Activated CD8-positive, alpha-beta memory T cell treated with anti-CD3 and anti-CD28 coated beads, Interleukin-2, amount 50 U/mL, for 1 hour (primary cell): ENCODE data around the gene FRMPD2.
"Not testable (repeated sequence)": the region's sequence is repeated elsewhere in the genome, so short reads cannot be mapped to it uniquely, and the experiment has no call there.

ENCODE experiments used
- DNase-seq: peaks from one replicate; pipeline ENCODE4 v3.0.0-alpha.2; 2020; ENCODE audit errors: extremely low read depth

Gene FRMPD2

GRCh38 chr10:48252354-48252650 is 22.2 kb downstream of the FRMPD2 start:
- DNase-seq: no peak

- no peak for DNase-seq
Observed at GRCh38 chr10:48251525-48252353, 22.8 kb downstream of the FRMPD2 start.

DNA sequence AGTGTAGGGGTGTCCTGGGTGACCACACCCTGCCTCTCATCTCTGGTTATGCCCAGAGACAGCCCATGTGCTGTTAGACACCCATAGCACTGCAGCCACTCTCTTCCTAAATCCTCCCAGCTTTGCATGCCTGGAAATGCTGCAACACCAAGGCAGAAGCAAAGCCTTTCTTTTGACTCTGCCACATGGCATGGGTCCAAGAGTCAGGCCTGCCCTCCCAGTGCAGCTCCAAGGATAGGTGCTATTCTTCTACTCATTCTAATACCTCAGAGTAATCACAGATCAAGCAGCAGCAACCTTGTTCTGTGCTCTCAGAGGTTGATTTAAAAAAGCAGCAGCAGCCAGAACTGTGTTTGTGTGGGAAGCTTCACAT is 23.4 kb downstream of the FRMPD2 start:
- DNase-seq: no peak

- no peak for DNase-seq
Observed at GRCh38 chr10:48249763-48250351, 24.6 kb downstream of the FRMPD2 start.

DNA sequence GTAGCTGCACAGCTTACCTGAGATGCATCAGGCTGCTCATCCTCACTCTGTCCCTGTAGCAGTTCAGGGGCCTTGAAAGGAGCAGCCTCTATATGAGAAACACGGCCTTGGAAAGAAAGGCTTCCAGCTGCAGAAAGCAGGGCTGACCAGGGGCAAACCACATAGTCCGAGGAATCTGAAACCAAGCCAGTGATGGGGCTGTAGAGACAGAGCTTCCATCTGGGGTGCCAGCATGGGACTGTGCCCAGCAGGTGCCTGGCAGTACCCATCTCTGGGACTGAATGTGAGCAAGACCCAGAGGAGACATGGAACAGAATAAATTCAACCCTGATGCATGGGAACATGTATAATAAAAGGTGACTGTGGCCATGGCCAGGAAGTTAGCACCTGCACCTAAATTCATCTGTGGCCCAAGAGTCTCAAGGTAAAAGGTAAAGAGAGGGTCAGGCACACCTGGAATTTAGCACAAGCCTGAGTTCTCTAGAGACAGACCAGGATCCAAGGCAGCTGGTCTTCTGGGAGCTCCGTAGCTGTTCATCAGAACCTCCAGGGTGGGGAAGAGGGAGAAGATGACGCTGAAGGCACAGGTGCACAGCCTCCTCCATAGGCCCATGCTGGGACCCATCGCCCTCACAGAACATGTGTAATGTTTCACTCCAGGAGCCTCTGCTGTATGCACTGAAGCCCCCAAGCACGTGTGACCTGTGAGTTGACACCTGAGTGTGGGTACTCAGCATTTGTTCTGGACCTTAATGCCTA is 25.3 kb downstream of the FRMPD2 start:
- DNase-seq: no peak

DNA sequence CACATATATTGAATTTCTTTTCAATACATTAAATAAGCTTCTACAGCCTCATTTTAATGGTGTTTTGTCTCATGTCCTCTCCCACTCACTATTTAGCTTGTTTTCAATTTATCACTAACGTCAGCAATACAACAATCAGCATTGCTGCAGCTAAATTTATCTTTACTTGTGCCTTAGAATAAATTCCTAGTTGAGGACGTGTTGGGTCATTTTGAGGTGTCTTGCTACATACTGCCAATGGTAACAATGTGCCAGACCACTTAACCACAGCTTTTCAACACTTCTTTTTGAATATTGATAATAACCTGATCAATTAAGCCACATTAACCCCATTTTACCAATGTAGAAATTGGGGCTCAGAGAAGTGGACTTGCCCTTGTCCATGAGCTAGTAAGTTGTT is 26.0 kb downstream of the FRMPD2 start:
- no peak for DNase-seq

GRCh38 chr10:48247680-48248079 is 26.8 kb downstream of the FRMPD2 start:
- DNase-seq: no peak

GRCh38 chr10:48246501-48246900 is 28.0 kb downstream of the FRMPD2 start:
- no peak for DNase-seq

DNA sequence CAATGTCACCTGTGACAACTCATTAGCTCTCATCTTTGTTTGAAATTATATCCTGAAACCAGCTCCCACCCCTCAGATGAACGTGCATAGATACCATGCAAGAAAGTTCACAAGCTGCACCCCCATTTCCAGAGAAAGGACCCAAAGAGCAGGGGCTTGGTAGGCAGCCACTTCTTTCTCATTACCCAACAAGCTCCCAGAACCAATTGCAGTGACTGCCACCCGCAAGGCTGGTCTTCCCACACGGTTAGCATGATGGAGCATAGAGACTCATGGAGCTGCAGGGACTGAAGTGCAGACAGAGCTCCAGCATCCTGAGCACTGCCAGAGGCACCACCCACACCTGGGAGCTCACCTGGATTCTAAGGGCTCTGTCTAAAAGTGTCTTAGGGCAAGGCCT is 28.5 kb downstream of the FRMPD2 start:
- no peak for DNase-seq

GRCh38 chr10:48243921-48244320 is 30.6 kb downstream of the FRMPD2 start:
- not testable (repeated sequence) for DNase-seq

DNA sequence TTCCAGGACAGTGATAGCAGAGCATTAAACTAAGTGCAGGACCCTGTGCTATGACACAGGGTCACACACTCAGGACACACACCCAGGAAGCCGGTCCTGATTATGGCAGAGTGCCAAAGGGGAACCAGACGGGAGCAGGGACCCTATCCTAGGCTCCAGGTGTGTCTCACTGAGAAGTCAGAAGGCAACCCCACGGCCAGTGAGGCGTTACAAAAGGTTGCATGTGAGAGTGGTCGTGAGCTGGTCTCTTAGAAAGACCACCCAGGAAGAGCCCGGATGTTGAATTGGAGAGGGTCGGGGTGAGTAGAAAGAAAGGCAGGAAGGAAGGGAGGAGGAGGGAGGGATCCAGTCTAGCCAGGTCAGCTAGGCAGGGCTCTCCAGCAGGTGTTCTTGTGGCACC is 31.0 kb downstream of the FRMPD2 start:
- DNase-seq: no peak

DNA sequence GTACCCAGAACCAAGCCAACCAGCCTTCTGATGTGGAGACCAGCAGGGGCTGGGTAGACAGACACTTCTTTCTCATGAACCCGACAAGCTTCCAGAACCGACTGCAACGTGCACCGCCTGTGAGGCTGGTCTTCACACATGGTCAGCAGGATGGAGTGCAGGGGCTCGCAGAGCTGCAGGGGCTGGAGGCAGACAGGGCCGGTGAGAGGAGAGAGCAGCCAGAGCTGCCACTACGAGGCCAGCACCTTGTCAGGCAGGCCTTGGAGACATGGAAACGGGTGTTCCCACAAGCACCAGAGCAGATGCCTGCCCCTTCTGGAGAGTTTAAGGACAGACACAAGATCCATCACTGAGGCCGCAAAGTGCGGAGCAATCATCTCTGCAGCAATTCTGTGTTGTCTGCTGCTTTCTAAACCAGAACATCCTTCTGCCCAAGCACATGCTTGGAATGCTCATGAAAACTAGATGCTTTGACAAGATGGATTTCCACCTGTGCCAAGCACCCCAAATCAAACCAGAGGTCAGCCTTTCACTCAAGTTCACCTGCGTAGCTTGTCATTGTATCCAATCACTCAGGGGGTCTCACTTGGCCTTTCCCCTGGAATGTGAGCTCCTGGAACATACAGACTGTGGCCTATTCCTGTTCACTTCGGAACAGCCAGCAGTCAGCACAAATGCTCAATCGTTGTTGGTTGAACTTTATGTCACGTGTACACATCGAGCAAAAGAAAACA is 32.2 kb downstream of the FRMPD2 start:
- DNase-seq: no peak

DNA sequence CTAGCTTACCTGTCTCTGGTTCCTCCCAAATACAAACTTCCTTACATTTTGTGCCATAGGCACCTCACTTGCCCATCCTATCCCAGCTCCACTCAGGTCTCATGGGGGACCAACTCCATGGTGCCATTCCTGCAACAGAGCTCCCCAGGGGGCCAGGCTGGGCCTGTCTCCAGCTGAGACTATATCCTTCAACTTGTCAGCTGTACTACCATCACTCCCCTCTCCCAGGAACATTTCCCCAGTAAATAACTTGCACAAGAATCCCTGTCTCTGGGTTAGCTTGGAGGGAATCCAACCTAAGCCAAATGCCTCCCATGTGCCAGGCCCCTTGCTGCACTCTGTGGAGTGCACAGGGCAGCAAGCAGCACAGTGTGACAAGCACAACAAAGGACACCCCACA is 33.2 kb downstream of the FRMPD2 start:
- no peak for DNase-seq

DNA sequence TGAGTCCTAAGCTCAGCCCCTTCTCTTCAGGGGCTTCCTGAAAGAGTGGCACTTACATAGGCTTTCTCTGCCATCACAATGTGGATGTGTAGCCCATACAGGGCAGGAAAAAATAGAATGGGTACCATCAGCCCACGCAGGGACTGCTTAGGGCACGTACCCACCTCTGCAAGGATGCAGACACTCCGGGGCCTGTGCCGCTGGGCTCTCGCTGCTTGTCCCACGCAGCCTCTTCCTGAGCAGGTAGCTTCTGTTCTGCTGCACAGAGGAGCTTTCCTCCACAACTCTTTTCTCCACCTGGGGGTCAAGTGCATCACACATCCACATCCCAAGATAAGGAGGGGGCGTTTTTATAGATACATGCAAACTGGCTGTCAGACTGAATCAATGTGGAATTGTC is 34.3 kb downstream of the FRMPD2 start:
- no peak for DNase-seq

DNA sequence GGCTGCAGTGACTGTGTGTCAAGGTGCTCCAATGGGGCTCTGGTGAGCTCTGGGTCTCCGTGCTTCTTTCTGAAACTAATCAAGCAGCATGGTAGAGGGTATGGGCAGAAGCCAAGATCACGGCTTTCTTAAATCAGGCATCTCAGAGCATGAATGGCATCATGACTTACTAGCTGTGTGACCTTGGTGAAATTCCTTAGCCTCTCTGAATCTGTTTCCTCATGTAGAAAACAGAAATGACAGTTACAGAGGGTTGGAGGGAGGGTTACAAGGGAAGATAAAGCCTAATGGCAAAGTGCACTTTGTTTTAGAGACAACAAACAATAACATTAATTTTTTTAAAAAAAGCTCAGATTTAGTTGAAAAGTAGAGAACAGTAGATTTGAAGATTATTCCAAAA is 34.9 kb downstream of the FRMPD2 start:
- no peak for DNase-seq

DNA sequence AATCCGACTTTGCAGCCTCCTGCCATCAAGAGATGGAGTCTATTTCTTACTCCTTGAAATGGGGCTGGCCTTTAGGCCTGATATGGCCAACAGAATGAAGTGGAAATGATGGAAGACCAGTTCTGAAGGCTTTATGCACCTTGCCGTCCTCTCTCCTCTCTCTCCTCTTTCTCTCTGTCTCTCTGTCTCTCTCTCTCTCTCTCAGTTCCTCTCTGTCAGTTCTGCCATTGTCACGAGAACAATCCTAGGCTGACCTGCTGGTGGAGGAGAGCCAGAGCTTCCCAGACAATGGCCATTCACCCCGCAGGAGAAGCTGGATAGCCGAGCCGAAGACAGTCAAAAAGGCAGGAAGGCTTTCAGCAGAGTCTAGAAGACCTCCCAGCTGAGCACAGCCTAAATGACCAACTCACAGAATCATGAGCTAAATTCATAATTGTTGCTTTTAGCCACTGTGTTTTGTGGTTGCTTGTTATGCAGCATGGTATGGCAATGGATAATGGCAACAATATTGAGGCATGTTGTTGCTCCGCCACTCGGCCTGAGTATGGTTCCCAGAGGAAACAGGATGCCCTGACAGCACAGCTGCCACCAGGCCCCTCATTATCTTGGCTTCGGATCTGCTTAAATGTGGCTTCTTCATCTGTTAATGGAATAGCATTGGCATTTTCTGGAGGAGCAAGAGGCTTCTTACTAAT is 35.5 kb downstream of the FRMPD2 start:
- DNase-seq: no peak

DNA sequence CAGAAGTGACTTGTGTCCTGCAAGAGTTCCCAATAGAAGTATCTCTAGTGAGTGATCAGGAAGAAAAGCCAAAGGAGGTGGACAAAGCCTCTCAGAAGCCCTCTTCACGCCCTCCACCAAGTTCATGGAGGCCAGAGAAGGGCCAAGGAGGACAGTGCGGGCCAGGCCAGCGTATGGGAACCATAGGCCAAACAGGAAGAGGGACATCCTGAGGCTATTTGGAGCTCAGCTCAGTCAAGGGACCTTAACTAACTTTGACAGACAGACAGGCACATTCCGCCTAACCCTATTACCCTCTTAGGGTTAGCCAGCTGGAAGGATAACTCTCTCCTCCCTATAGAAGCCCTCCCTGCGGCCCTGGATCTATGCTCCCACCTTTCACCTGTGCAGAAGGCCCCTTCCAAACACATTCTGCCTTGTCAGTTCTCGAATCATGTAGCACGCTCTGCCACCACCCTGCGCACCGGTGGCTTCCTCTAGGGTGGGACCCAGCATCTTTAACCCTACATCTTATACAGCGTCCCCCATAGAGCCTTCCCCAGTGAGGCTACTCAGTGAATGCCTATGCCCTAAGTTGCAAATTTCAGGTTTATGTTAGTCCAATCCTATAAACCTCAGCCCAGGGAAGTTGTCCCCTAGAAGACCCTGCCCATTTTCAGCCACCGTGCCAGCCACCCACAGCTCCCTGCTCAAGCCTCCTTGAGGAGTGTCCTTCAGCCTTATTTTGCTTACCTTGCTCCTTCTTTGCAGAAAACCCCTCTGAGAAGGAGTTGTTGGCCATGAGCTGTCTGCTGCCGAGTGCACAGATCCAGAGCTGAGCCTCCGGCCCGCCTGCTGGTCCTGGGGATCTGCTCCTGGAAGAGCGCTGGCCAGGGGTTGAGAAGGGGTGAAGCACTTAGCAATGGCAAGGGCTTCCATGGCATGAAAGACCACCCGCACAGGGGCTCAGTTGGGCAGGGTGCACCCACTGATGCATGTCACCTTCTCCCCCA is 36.9 kb downstream of the FRMPD2 start:
- DNase-seq: no peak

DNA sequence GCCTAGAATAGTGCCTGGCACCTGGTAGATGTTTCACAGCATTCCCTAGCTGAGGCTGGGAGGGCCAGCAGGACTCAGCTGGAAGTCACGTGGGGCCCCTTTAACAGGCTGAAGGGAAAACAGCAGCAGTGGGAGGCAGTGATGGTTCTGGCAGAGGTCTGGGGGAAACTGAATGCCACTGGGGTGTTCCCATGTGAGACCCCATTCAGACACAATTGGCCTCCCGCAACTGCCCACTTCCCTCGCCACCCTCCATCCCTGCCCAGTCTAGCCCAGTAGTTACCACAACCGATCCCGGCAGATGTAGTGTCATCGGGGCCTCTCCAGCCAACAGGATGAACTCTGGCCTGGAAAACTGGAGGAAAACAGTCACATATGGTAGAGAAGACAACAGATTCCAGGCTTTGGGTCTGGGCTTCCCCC is 38.3 kb downstream of the FRMPD2 start:
- no peak for DNase-seq

DNA sequence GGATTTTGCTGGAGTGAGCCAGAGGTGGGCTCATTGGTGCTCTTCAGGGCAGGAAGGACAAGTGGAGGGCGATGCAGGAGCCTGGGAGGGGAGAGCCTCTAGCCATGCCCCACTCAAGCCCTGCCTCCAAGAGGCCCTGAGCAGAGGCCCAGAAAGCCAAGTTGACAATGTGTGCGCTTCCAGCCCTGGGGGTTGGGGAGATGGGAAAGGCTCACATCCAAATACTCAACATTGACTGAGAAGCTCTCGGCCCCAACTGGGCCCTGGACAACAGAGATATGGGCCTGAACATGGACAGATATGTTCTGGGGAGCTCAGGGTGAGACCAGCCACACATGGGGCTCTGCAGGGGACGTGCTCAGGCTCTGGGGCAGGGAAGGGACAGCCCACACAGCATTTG is 39.0 kb downstream of the FRMPD2 start:
- no peak for DNase-seq

DNA sequence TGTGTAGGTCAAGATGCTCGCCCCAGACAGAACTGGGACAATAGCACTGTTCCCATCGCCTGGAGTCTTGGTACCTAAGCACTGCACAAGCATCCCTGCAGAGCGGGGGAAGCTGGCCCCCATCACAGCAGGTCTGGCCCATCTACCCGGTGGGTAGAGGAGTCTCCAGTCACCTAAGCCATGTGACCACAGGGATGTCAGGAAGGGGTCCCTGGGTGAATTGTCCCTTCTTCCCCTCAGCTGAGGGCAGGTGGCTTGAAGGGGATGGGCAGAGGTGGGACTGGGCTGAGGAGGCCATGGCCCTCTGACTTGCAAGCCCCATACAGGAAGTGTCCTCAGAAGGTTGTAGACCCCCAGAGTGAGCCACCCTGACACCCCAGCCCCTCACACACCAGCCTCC is 39.7 kb downstream of the FRMPD2 start:
- DNase-seq: no peak

- no peak for DNase-seq
Observed at GRCh38 chr10:48234295-48234694, 40.2 kb downstream of the FRMPD2 start.
